GM21515 (cell line): ENCODE data around the gene SPRYD3.
"Not testable (repeated sequence)": the region's sequence is repeated elsewhere in the genome, so short reads cannot be mapped to it uniquely, and the experiment has no call there.

ENCODE experiments used
- ATAC-seq: cut with Tn5 transposase; IDR thresholded peaks from one replicate; pipeline ENCODE4 v1.9.1; 2021; ENCODE audit not compliant: unreplicated experiment

Gene SPRYD3

GRCh38 chr12:53079226-53080117, at the start of gene SPRYD3:
Gene SPRYD3, minus strand, starts transcription at chr12:53079390. Its CDS starts 57 bp downstream, at chr12:53079333.
- ATAC-seq = peak; percentile 99

GRCh38 chr12:53127169-53127568, 48.0 kb upstream of the SPRYD3 start:
- no peak for ATAC-seq

GRCh38 chr12:53124352-53124723, 45.1 kb upstream of the SPRYD3 start:
- no peak for ATAC-seq

GRCh38 chr12:53123578-53124351, 44.6 kb upstream of the SPRYD3 start:
- ATAC-seq = no peak

- no peak for ATAC-seq
Observed at GRCh38 chr12:53122961-53123468, 43.8 kb upstream of the SPRYD3 start.

GRCh38 chr12:53120685-53121525, 41.7 kb upstream of the SPRYD3 start:
- ATAC-seq = no peak

- ATAC-seq = no peak
Observed at GRCh38 chr12:53118751-53119300, 39.6 kb upstream of the SPRYD3 start.

GRCh38 chr12:53115891-53116648, 36.9 kb upstream of the SPRYD3 start:
- no peak for ATAC-seq

GRCh38 chr12:53115112-53115890, 36.1 kb upstream of the SPRYD3 start:
- ATAC-seq = no peak

GRCh38 chr12:53113951-53114350, 34.8 kb upstream of the SPRYD3 start:
- no peak for ATAC-seq

GRCh38 chr12:53113136-53113705, 34.0 kb upstream of the SPRYD3 start:
- no peak for ATAC-seq

GRCh38 chr12:53112431-53112830, 33.2 kb upstream of the SPRYD3 start:
- ATAC-seq = not testable (repeated sequence)

- ATAC-seq = no peak
Observed at GRCh38 chr12:53107122-53107521, 27.9 kb upstream of the SPRYD3 start.

- ATAC-seq = no peak
Observed at GRCh38 chr12:53105712-53106439, 26.7 kb upstream of the SPRYD3 start.

GRCh38 chr12:53105256-53105655, 26.1 kb upstream of the SPRYD3 start:
- no peak for ATAC-seq

- no peak for ATAC-seq
Observed at GRCh38 chr12:53103860-53104305, 24.7 kb upstream of the SPRYD3 start.

- ATAC-seq = no peak
Observed at GRCh38 chr12:53102883-53103807, 24.0 kb upstream of the SPRYD3 start, which contains the start of gene SOAT2. Gene SOAT2, plus strand, starts transcription at chr12:53103486. Its CDS starts 92 bp downstream, at chr12:53103578.
